AG04450 (cell line): ENCODE measurements around the gene FIBCD1. TPM values are rescaled to one million over a fixed set of nuclear protein-coding genes. Genes with fewer than 3 reads are reported as not detected.

Source experiments
- CTCF ChIA-PET: fragments of 300-600, 350-600 bp; formaldehyde crosslinking; extraction: SDS; loops from one replicate; lab custom pipeline; 2022; ENCODE audit warnings: antibody characterized with exemption, inconsistent platforms; lab: Charles Lee
- POLR2A ChIA-PET: fragments of 350-600 bp; formaldehyde crosslinking; extraction: SDS; loops from one replicate; lab custom pipeline; 2021; ENCODE audit warnings: antibody characterized with exemption, inconsistent platforms; lab: Yijun Ruan, JAX
- DNase-seq: peaks from one replicate; pipeline ENCODE4 v3.0.0-alpha.2; 2011; ENCODE audit warnings: low read depth, low spot score
- H3K27ac ChIP-seq: one replicate; pipeline ENCODE4 v1.5.1; 2012; ENCODE audit warnings: low read depth, low read length, control low read depth
- H3K27me3 ChIP-seq: one replicate; pipeline ENCODE4 v1.6.0; 2012; ENCODE audit warnings: low read length; ENCODE audit not compliant: control insufficient read depth, insufficient read depth
- H3K4me3 ChIP-seq: 2 replicates; pipeline ENCODE4 v1.5.1; 2011; ENCODE audit warnings: mild to moderate bottlenecking, low read depth, low read length, control low read depth
- H3K9me3 ChIP-seq: 2 replicates; pipeline ENCODE4 v1.5.1; 2012; ENCODE audit warnings: low read length; ENCODE audit not compliant: control insufficient read depth, insufficient read depth
- polyA plus RNA-seq: library from polyadenylated mRNA; depleted of rRNA; stranded (reverse); fragments of >200 nt; gene quantifications from 2 replicates; pipeline ENCODE4 v1.2.3, GENCODE V29; 2011
- TF ChIP-seq, protein P1 (sequence below): IDR thresholded peaks from 2 replicates; pipeline ENCODE4 v1.5.1; 2011; ENCODE audit warnings: low read depth, low read length, control low read depth, inconsistent platforms

The FIBCD1 gene
- polyA plus RNA-seq, 1 experiment: 2.2 TPM

DNA sequence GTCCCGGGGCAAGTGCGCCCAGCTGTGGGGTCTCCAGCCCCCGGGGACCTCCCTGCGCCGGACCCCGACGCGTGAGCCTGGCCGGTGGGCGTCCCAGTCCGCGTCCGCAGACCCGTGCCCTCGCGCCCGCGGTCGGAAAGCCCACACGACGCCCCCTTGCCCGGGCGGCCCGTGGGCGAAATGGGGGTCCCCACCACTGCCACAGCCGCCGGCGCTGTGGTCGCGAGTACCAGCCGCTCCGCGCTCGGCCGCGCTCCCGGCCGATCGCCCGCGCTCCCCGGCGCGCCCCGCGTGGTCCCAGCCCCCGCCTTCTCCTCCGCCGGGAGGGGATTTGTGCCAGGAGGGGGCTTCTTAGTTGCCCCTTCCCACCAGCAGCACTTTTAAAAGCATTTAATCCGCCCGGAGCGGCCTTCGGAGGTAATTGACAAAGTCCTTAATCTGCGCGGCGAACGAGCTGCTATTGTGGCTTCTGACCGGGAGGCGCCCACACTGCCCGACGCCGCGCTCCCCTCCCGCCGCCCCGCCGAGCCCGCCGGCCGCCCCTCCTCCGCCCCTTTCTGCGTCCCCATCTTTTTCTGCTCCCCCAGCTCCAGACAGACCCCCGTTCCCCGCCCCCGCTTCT is 469 bp upstream of the FIBCD1 start:
- Histone ChIP-seq H3K4me3 (peak overlapping the region; percentile 57), H3K27me3 (peaks cover 37% of the 10 kb centered on the region), H3K9me3 (no peaks in the 10 kb centered on the region), H3K27ac (no peak overlapping the region)
- CTCF ChIA-PET: interaction anchor here (0.7 kb wide), 1 partner anchor 28 kb away, joined by 3 read pairs; no protein-coding TSS in a partner anchor
- TF ChIP-seq, protein P1, sequence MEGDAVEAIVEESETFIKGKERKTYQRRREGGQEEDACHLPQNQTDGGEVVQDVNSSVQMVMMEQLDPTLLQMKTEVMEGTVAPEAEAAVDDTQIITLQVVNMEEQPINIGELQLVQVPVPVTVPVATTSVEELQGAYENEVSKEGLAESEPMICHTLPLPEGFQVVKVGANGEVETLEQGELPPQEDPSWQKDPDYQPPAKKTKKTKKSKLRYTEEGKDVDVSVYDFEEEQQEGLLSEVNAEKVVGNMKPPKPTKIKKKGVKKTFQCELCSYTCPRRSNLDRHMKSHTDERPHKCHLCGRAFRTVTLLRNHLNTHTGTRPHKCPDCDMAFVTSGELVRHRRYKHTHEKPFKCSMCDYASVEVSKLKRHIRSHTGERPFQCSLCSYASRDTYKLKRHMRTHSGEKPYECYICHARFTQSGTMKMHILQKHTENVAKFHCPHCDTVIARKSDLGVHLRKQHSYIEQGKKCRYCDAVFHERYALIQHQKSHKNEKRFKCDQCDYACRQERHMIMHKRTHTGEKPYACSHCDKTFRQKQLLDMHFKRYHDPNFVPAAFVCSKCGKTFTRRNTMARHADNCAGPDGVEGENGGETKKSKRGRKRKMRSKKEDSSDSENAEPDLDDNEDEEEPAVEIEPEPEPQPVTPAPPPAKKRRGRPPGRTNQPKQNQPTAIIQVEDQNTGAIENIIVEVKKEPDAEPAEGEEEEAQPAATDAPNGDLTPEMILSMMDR: no peak
- POLR2A ChIA-PET: no interaction called here
- no peak for DNase-seq

DNA sequence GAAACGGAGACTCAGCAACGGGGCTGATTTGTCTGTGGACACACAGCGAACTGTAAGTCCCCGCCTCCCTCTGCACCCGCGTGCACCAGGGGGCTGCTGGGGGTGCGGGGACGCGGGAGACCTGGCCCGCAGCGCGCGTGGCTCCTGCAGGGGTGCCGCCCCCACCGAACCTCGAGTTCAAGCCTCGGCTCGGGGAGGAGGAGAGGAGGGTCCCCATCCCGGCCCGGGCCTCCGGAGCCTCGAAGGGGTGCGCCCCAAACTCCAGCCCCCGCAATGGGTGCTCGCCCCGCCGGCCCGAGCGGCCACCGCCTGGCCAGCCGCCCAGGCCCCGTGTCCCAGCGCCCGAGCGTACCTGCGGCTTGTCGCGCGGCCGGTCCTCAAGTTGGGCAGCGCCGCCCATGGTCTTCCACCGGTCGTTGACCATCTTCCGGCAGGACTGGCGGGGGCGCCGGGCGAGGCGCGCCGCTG is 829 bp downstream of the FIBCD1 start:
- Histone ChIP-seq H3K4me3 (peak overlapping the region; percentile 43), H3K27ac (no peak overlapping the region), H3K27me3 (peaks cover 29% of the 10 kb centered on the region), H3K9me3 (no peaks in the 10 kb centered on the region)
- ChIA-PET POLR2A (no interaction called here), CTCF (no interaction called here)
- TF ChIP-seq, protein P1: no peak
- DNase-seq: no peak

DNA sequence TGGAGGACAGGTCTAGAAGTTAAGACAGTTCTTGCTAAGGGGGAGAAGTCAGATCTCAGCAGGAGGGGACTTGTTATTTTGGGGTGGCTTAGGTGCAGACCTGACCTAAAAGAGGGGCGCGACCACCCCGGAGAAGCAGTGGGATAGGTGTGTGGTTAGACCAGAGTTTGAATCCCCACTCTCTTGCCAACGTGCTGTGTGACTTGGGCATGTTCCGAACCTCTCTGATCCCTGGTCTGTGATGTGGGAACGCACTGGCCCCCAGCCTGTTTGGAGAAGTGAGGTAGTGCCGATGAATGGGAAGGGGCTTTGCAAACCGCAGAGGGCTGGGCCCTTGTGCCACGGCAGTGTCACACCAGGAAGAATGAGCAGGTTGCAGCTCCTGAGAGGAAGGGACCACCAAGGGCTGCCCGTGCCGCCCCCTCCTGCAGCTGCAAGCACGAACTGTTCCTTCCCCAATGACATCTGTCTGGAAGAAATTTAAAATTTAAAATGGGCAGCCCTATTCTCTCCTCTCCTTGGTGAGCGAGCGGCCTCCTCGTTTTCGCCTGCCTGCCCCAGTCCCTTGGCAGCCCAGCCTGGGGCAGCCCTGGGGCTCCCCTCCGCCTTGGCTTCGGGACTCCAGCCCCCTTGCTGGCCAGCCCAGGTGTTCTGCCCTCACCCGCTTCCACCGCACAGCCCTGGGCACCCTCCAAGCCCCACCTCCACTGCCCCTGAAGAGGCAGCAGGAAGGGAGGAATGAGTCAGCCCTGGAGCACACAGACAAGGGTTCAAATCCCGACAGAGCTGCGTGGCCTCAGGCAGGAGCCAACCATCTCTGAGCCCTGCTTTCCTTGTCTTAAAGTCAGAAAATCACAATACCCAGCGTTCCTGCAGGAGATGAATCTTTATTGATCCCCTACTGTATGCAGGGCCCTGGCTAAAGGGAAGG is 1.6 kb downstream of the FIBCD1 start:
- no peak for DNase-seq
- TF ChIP-seq, protein P1: no peak
- Histone ChIP-seq H3K27me3 (peaks cover 23% of the 10 kb centered on the region), H3K4me3 (no peak overlapping the region), H3K9me3 (no peaks in the 10 kb centered on the region), H3K27ac (no peak overlapping the region)
- ChIA-PET CTCF (no interaction called here), POLR2A (no interaction called here)

DNA sequence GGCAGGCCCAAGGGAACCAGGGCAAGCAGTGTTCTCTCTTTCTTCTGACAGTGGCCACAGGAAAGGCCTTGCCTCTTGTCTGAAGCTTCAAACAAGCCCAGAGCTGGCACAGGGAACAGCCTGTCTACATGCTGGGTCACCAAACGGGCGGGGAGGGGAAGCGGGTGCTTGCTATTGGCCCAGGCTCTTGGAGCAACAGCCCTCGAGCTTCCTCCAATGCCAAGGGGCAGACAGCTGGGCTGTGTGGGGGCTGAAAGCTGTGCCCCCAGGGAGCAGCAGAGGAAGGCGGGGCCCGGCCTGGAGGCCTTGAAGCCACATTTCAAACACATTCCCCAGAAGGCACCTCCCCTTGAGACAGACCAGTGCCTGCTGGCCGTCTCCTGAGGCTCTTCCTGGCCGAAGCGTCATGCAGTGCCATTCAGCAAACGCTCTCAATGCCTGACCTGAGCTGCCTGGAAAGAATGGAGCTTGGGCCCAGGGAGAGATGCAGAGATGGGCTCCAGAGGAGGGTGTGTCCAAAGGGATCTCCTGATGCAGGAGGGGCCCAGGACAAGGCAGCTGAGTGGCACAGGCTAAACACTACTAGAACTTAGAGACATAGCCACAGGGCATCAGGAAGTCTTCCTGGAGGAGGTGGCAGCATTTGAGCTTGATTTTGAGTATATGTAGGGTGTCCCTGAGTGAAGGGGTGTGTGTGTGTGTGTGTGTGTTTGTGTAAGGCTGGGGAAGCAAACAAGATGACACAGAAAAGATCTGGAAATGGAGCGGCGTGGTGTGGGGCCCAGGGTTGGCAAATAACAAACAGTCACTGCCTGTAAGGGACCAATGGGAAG is 2.5 kb downstream of the FIBCD1 start:
- POLR2A ChIA-PET: no interaction called here
- TF ChIP-seq, protein P1: no peak
- Histone ChIP-seq H3K27me3 (peaks cover 17% of the 10 kb centered on the region), H3K9me3 (no peaks in the 10 kb centered on the region), H3K27ac (peak overlapping the region; percentile 32), H3K4me3 (no peak overlapping the region)
- DNase-seq: no peak
- CTCF ChIA-PET: interaction anchor here (0.6 kb wide), 1 partner anchor 165 kb away, joined by 4 read pairs; no protein-coding TSS in a partner anchor
